AG09309 (cell line): ENCODE data around the gene MALT1.

ENCODE experiments used
- DNase-seq: peaks from one replicate; pipeline ENCODE4 v3.0.0-alpha.2; 2010; ENCODE audit warnings: low read depth
- H3K4me3 ChIP-seq: 2 replicates; pipeline ENCODE4 v1.5.1; 2011; ENCODE audit warnings: mild to moderate bottlenecking, low read depth, low read length, moderate library complexity; ENCODE audit not compliant: control insufficient read depth
- CTCF ChIP-seq: IDR thresholded peaks from 2 replicates; pipeline ENCODE4 v1.5.1; 2011; ENCODE audit warnings: mild to moderate bottlenecking, low read depth, low read length, inconsistent platforms; ENCODE audit not compliant: insufficient read depth, control insufficient read depth; ENCODE audit errors: missing control alignments

MALT1 gene

GRCh38 chr18:58761970-58762780, 90.9 kb downstream of the MALT1 start:
- TF ChIP-seq CTCF, result no peak
- H3K4me3 ChIP-seq, result no peak overlapping the region
- DNase-seq, result no peak

- no peak for TF ChIP-seq CTCF
- no peak for DNase-seq
- no peak overlapping the region for H3K4me3 ChIP-seq
These were observed 91.5 kb downstream of the MALT1 start for GRCh38 chr18:58762781-58763171.

GRCh38 chr18:58766164-58766563, 94.9 kb downstream of the MALT1 start:
- TF ChIP-seq CTCF, result no peak
- no peak overlapping the region for H3K4me3 ChIP-seq
- DNase-seq, result no peak

GRCh38 chr18:58766946-58767345, 95.7 kb downstream of the MALT1 start:
- TF ChIP-seq CTCF, result no peak
- H3K4me3 ChIP-seq, result no peak overlapping the region
- no peak for DNase-seq

GRCh38 chr18:58768293-58768974, 97.2 kb downstream of the MALT1 start:
- DNase-seq, result no peak
- peak overlapping the region; percentile 19 for H3K4me3 ChIP-seq
- peak; percentile 83 for TF ChIP-seq CTCF

GRCh38 chr18:58769321-58769720, 98.1 kb downstream of the MALT1 start:
- no peak for TF ChIP-seq CTCF
- H3K4me3 ChIP-seq, result no peak overlapping the region
- DNase-seq, result no peak
